IMR-90 (cell line): Measurements from ENCODE around the gene LDHAL6A. TPM values are rescaled to one million over a fixed set of nuclear protein-coding genes. Genes with fewer than 3 reads are reported as not detected.

ENCODE experiments used
- ATAC-seq: fragments of 200-7000 bp; cut with Tn5 transposase; 2 replicates; pipeline ENCODE4 v1.9.1; 2020; ENCODE audit warnings: low read depth, mild to moderate bottlenecking, moderate library complexity
- BruUV-seq: library from RNA; stranded (reverse); fragments of 400-500 nt; replicated peaks from 2 replicates; lab custom pipeline; 2021; lab: Mats Ljungman, UMichigan
- CTCF ChIA-PET: fragments of 300-600 bp; formaldehyde crosslinking; extraction: SDS; loops from one replicate; lab custom pipeline; 2021; ENCODE audit warnings: antibody characterized with exemption; lab: Yijun Ruan, JAX
- POLR2A ChIA-PET: fragments of 300-600 bp; sonication (Branson Sonifier 250); formaldehyde crosslinking; loops from one replicate; lab custom pipeline; 2022; ENCODE audit warnings: antibody characterized with exemption; ENCODE audit not compliant: unreplicated experiment; lab: Charles Lee
- DNase-seq: peaks from one replicate; pipeline ENCODE4 v3.0.0; 2013
- H2AFZ ChIP-seq: replicated peaks from 2 replicates; pipeline ENCODE3; 2013; ENCODE audit warnings: low read length, mild to moderate bottlenecking; ENCODE audit not compliant: poor library complexity
- H2AK5ac ChIP-seq: 2 replicates; pipeline ENCODE4 v1.6.1; 2013; ENCODE audit warnings: low read depth, low read length, inconsistent platforms
- H2AK9ac ChIP-seq: replicated peaks from 2 replicates; pipeline ENCODE3; 2013; ENCODE audit warnings: mild to moderate bottlenecking, low read depth, low read length, moderate library complexity; ENCODE audit not compliant: poor library complexity
- H2BK120ac ChIP-seq: 2 replicates; pipeline ENCODE4 v1.6.1; 2013; ENCODE audit warnings: low read depth, low read length, inconsistent platforms
- H2BK15ac ChIP-seq: 3 replicates; pipeline ENCODE4 v1.6.1; 2013; ENCODE audit warnings: low read depth, low read length, inconsistent platforms
- H2BK20ac ChIP-seq: 2 replicates; pipeline ENCODE4 v1.6.1; 2013; ENCODE audit warnings: low read depth, mild to moderate bottlenecking, inconsistent platforms, low read length, moderate library complexity
- H2BK5ac ChIP-seq: 2 replicates; pipeline ENCODE4 v1.6.1; 2013; ENCODE audit warnings: mild to moderate bottlenecking, low read depth, low read length, inconsistent platforms; ENCODE audit not compliant: poor library complexity, severe bottlenecking
- H3K14ac ChIP-seq: replicated peaks from 2 replicates; pipeline ENCODE4 v1.6.1; 2013; ENCODE audit warnings: low read depth, low read length, inconsistent platforms
- H3K18ac ChIP-seq: 2 replicates; pipeline ENCODE4 v1.6.1; 2013; ENCODE audit warnings: low read depth, low read length, control low read depth
- H3K23ac ChIP-seq: 2 replicates; pipeline ENCODE4 v1.6.1; 2013; ENCODE audit warnings: low read depth, low read length, inconsistent platforms
- H3K27ac ChIP-seq: 2 replicates; pipeline ENCODE4 v1.5.1; 2013; ENCODE audit warnings: mild to moderate bottlenecking, control low read depth, low read length; ENCODE audit not compliant: insufficient read depth
- H3K27me3 ChIP-seq: 2 replicates; pipeline ENCODE4 v1.6.1; 2013; ENCODE audit warnings: low read length; ENCODE audit not compliant: control insufficient read depth, insufficient read depth
- H3K36me3 ChIP-seq: 2 replicates; pipeline ENCODE4 v1.6.1; 2013; ENCODE audit warnings: low read length, mixed read lengths; ENCODE audit not compliant: control insufficient read depth, insufficient read depth
- H3K4ac ChIP-seq: 2 replicates; pipeline ENCODE4 v1.6.1; 2013; ENCODE audit warnings: low read depth, low read length, inconsistent platforms
- H3K4me1 ChIP-seq: 2 replicates; pipeline ENCODE4 v1.6.1; 2013; ENCODE audit warnings: low read length, mixed read lengths; ENCODE audit not compliant: control insufficient read depth, insufficient read depth
- H3K4me2 ChIP-seq: 2 replicates; pipeline ENCODE4 v1.6.1; 2013; ENCODE audit warnings: low read depth, mild to moderate bottlenecking, control low read depth, low read length, moderate library complexity
- H3K4me3 ChIP-seq: 2 replicates; pipeline ENCODE4 v1.5.1; 2013; ENCODE audit warnings: low read depth, mild to moderate bottlenecking, control low read depth, low read length, moderate library complexity; ENCODE audit not compliant: insufficient read depth
- H3K56ac ChIP-seq: 2 replicates; pipeline ENCODE4 v1.6.1; 2013; ENCODE audit warnings: low read length, inconsistent platforms; ENCODE audit not compliant: insufficient read depth; ENCODE audit errors: extremely low read depth
- H3K79me1 ChIP-seq, 2 experiments: 2 replicates each; pipeline ENCODE4 v1.6.1; 2013; ENCODE audit warnings: low read length in 2 of 2, inconsistent platforms in 1 of 2, low read depth in 1 of 2
- H3K9ac ChIP-seq: 2 replicates; pipeline ENCODE4 v1.6.1; 2013; ENCODE audit warnings: low read depth, low read length, control low read depth
- H3K9me1 ChIP-seq: 2 replicates; pipeline ENCODE4 v1.6.1; 2013; ENCODE audit warnings: low read length, inconsistent platforms; ENCODE audit not compliant: insufficient read depth
- H3K9me3 ChIP-seq: 2 replicates; pipeline ENCODE4 v1.6.1; 2013; ENCODE audit warnings: low read length; ENCODE audit not compliant: control insufficient read depth, insufficient read depth
- H4K20me1 ChIP-seq: 2 replicates; pipeline ENCODE4 v1.6.1; 2013; ENCODE audit warnings: low read length, inconsistent platforms; ENCODE audit not compliant: insufficient read depth
- H4K5ac ChIP-seq: 2 replicates; pipeline ENCODE4 v1.6.1; 2013; ENCODE audit warnings: mild to moderate bottlenecking, low read depth, low read length, control low read depth
- H4K8ac ChIP-seq, 2 experiments: 2 replicates each; pipeline ENCODE4 v1.6.1; 2013; ENCODE audit warnings: low read depth in 2 of 2, low read length in 2 of 2, control low read depth in 1 of 2, inconsistent platforms in 1 of 2
- H4K91ac ChIP-seq: 2 replicates; pipeline ENCODE4 v1.6.1; 2013; ENCODE audit warnings: low read depth, low read length, inconsistent platforms; ENCODE audit not compliant: insufficient read depth
- BHLHE40 ChIP-seq: fragments of 150-350 bp; IDR thresholded peaks from 2 replicates; pipeline ENCODE4 v1.6.1; 2016; ENCODE audit warnings: mild to moderate bottlenecking, low read depth, low read length
- CEBPB ChIP-seq: IDR thresholded peaks from 2 replicates; pipeline ENCODE4 v1.6.1; 2012; ENCODE audit warnings: low read depth, low read length, improper control_type of control experiment
- CHD1 ChIP-seq: IDR thresholded peaks from 2 replicates; pipeline ENCODE4 v1.6.1; 2012; ENCODE audit warnings: low read depth, low read length, improper control_type of control experiment
- FOS ChIP-seq: fragments of 150-350 bp; IDR thresholded peaks from 2 replicates; pipeline ENCODE4 v1.6.1; 2016; ENCODE audit warnings: low read depth, low read length
- MAFK ChIP-seq: IDR thresholded peaks from 2 replicates; pipeline ENCODE4 v1.6.1; 2012; ENCODE audit warnings: low read depth, low read length, improper control_type of control experiment
- MAZ ChIP-seq: IDR thresholded peaks from 2 replicates; pipeline ENCODE4 v1.6.1; 2012; ENCODE audit warnings: low read depth, mild to moderate bottlenecking, low read length, improper control_type of control experiment, moderate library complexity, borderline replicate concordance
- MXI1 ChIP-seq: IDR thresholded peaks from 2 replicates; pipeline ENCODE4 v1.6.1; 2012; ENCODE audit warnings: low read depth, mild to moderate bottlenecking, low read length, moderate library complexity, borderline replicate concordance
- NFE2L2 ChIP-seq: fragments of 150-350 bp; IDR thresholded peaks from 2 replicates; pipeline ENCODE4 v1.6.1; 2016; ENCODE audit warnings: low read depth, mild to moderate bottlenecking, low read length
- POLR2A ChIP-seq: IDR thresholded peaks from 2 replicates; pipeline ENCODE4 v1.6.1; 2012; ENCODE audit warnings: mild to moderate bottlenecking, low read depth, low read length
- RAD21 ChIP-seq: IDR thresholded peaks from 2 replicates; pipeline ENCODE4 v1.6.1; 2012; ENCODE audit warnings: low read length, improper control_type of control experiment
- RCOR1 ChIP-seq: IDR thresholded peaks from 2 replicates; pipeline ENCODE4 v1.6.1; 2012; ENCODE audit warnings: mild to moderate bottlenecking, low read length, improper control_type of control experiment; ENCODE audit not compliant: insufficient replicate concordance
- RFX5 ChIP-seq: IDR thresholded peaks from 2 replicates; pipeline ENCODE4 v1.8.0; 2012; ENCODE audit warnings: low read depth, mild to moderate bottlenecking, low read length, moderate library complexity
- SMC3 ChIP-seq: fragments of 150-350 bp; IDR thresholded peaks from 2 replicates; pipeline ENCODE4 v1.6.1; 2016; ENCODE audit warnings: low read depth, mild to moderate bottlenecking, antibody characterized with exemption, low read length, moderate library complexity
- WGBS, 2 experiments: methylation state at CpG; one replicate each; pipeline versions ENCODE4 v1.1.5 to v1.1.7; 2013; ENCODE audit warnings: missing lambda C conversion rate in 2 of 2; ENCODE audit not compliant: insufficient read length in 1 of 2; ENCODE audit errors: extremely low coverage in 2 of 2; 5-methylcytosine and 5-hydroxymethylcytosine counted together
- dilution Hi-C: fragments of 300-500 bp; cut with HindIII; formaldehyde crosslinking; loops from one replicate; pipeline ENCODE4 v1.14.3; 2018; ENCODE audit warnings: low sequenced_read_pairs; ENCODE audit not compliant: unreplicated experiment
- in situ Hi-C: fragments of 300-500 bp; cut with MboI; formaldehyde crosslinking; loops from 3 replicates; pipeline ENCODE4 v1.14.3; 2019; ENCODE audit warnings: low sequenced_read_pairs, inconsistent platforms, mixed read lengths
- intact Hi-C: fragments of 100-400 bp; cut with micrococcal nuclease; formaldehyde crosslinking; loops from 2 replicates; pipeline ENCODE4 v1.10.0; 2022
- polyA plus RNA-seq, 3 experiments: library from polyadenylated mRNA; depleted of rRNA; stranded (reverse); fragments of >200 nt; gene quantifications; 2 replicates each; pipeline ENCODE4 v1.2.3, GENCODE V29; 2012; ENCODE audit warnings: low replicate concordance in 1 of 3
- total RNA-seq: library from RNA; depleted of rRNA; stranded (reverse); fragments of >200 nt; gene quantifications from 2 replicates; pipeline ENCODE4 v1.2.3, GENCODE V29; 2012
- TF ChIP-seq, protein P1 (sequence below): conservative IDR thresholded peaks from 2 replicates; pipeline ENCODE4 v1.5.1; 2012; ENCODE audit warnings: mild to moderate bottlenecking, low read depth, low read length, improper control_type of control experiment
- TF ChIP-seq, protein P2 (sequence below): fragments of 150-350 bp; IDR thresholded peaks from 2 replicates; pipeline ENCODE4 v1.6.1; 2016; ENCODE audit warnings: low read depth, mild to moderate bottlenecking, low read length, moderate library complexity, borderline replicate concordance
- TF ChIP-seq, protein P3 (sequence below): fragments of 150-350 bp; IDR thresholded peaks from 2 replicates; pipeline ENCODE4 v1.6.1; 2017; ENCODE audit warnings: mild to moderate bottlenecking, antibody characterized with exemption, low read length, low read depth

The LDHAL6A gene
- total and polyA plus RNA-seq, 2 of the 4 experiments (the other 2 are of a cell fraction), result not detected

DNA sequence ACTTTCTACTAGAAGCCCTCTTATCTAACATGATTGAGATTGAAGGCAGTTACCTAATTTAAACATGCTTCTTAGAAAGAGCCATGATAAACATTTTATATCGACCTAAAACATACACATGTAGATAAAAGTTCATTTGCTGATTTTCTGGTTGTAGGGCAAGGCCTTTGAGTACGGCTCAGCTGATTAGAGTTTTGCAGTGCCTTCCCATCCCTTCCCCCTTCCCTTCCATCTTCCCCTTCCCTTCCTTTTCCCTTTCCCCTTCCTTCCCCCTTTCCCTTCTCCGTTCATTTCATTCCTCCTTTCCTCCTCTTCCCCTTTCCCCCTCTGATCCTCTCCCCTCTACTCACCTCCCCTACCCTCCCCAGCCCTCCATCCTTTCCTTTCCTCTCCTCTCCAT is 39.2 kb upstream of the LDHAL6A start:
- H3K27ac ChIP-seq, result no peak overlapping the region
- 80% methylated on average over 1 of the region's 3 CpGs for WGBS, 2 experiments
- H2AFZ ChIP-seq, result no peak overlapping the region
- no peak overlapping the region for H3K4ac ChIP-seq
- no peak overlapping the region for H2BK20ac ChIP-seq
- H3K4me2 ChIP-seq, result no peak overlapping the region
- ATAC-seq (no peak), DNase-seq (no peak)
- no peak overlapping the region for H3K56ac ChIP-seq
- H2BK15ac ChIP-seq, result no peak overlapping the region
- CTCF ChIA-PET, result no interaction called here
- no peaks in the 10 kb centered on the region for H3K79me1 ChIP-seq
- no peak overlapping the region for H3K18ac ChIP-seq
- H4K8ac ChIP-seq, result no peak overlapping the region
- TF ChIP-seq, protein P1, sequence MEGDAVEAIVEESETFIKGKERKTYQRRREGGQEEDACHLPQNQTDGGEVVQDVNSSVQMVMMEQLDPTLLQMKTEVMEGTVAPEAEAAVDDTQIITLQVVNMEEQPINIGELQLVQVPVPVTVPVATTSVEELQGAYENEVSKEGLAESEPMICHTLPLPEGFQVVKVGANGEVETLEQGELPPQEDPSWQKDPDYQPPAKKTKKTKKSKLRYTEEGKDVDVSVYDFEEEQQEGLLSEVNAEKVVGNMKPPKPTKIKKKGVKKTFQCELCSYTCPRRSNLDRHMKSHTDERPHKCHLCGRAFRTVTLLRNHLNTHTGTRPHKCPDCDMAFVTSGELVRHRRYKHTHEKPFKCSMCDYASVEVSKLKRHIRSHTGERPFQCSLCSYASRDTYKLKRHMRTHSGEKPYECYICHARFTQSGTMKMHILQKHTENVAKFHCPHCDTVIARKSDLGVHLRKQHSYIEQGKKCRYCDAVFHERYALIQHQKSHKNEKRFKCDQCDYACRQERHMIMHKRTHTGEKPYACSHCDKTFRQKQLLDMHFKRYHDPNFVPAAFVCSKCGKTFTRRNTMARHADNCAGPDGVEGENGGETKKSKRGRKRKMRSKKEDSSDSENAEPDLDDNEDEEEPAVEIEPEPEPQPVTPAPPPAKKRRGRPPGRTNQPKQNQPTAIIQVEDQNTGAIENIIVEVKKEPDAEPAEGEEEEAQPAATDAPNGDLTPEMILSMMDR, result no peak
- TF ChIP-seq MXI1, result no peak
- TF ChIP-seq FOS, result no peak
- TF ChIP-seq RAD21, result no peak
- no peak for TF ChIP-seq RCOR1
- no peak for TF ChIP-seq BHLHE40
- TF ChIP-seq, protein P2, sequence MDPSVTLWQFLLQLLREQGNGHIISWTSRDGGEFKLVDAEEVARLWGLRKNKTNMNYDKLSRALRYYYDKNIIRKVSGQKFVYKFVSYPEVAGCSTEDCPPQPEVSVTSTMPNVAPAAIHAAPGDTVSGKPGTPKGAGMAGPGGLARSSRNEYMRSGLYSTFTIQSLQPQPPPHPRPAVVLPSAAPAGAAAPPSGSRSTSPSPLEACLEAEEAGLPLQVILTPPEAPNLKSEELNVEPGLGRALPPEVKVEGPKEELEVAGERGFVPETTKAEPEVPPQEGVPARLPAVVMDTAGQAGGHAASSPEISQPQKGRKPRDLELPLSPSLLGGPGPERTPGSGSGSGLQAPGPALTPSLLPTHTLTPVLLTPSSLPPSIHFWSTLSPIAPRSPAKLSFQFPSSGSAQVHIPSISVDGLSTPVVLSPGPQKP, result no peak
- no peak for TF ChIP-seq CEBPB
- TF ChIP-seq CHD1, result no peak
- no peak for TF ChIP-seq RFX5
- TF ChIP-seq SMC3, result no peak
- TF ChIP-seq, protein P3, sequence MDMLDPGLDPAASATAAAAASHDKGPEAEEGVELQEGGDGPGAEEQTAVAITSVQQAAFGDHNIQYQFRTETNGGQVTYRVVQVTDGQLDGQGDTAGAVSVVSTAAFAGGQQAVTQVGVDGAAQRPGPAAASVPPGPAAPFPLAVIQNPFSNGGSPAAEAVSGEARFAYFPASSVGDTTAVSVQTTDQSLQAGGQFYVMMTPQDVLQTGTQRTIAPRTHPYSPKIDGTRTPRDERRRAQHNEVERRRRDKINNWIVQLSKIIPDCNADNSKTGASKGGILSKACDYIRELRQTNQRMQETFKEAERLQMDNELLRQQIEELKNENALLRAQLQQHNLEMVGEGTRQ, result no peak
- no peak for TF ChIP-seq NFE2L2
- TF ChIP-seq MAFK, result no peak
- TF ChIP-seq POLR2A, result no peak
- no peak for TF ChIP-seq MAZ
- H3K27me3 ChIP-seq, result no peaks in the 10 kb centered on the region
- intact Hi-C loops (no loop called here), in situ Hi-C loops (no loop called here), dilution Hi-C loops (no loop called here)
- H3K4me3 ChIP-seq, result no peak overlapping the region
- H2AK9ac ChIP-seq, result no peak overlapping the region
- H3K36me3 ChIP-seq, result no peaks in the 10 kb centered on the region
- no peaks in the 10 kb centered on the region for H4K20me1 ChIP-seq
- no peak overlapping the region for H4K5ac ChIP-seq
- no peaks in the 10 kb centered on the region for H3K9me3 ChIP-seq
- H3K14ac ChIP-seq, result no peak overlapping the region
- no peak overlapping the region for H3K23ac ChIP-seq
- no peak overlapping the region for H3K9ac ChIP-seq
- no peaks in the 10 kb centered on the region for H3K4me1 ChIP-seq
- BruUV-seq, result no TSS peak
- no peak overlapping the region for H2AK5ac ChIP-seq
- no peaks in the 10 kb centered on the region for H3K9me1 ChIP-seq
- H2BK5ac ChIP-seq, result no peak overlapping the region
- no peak overlapping the region for H2BK120ac ChIP-seq
- POLR2A ChIA-PET, result no interaction called here
- H4K91ac ChIP-seq, result no peak overlapping the region
